Activated T-cell treated with anti-CD3 and anti-CD28 coated beads, Interleukin-2, amount 50 U/mL, for 72 hours (primary cell): ENCODE results near the gene USP17L13. TPM values are rescaled to one million over a fixed set of nuclear protein-coding genes. Genes with fewer than 3 reads are reported as not detected.
A peak's percentile ranks its signal among the peaks of the same experiment; 100 is the strongest.
"Not testable (repeated sequence)": the region's sequence is repeated elsewhere in the genome, so short reads cannot be mapped to it uniquely, and the experiment has no call there.

Source experiments
- ATAC-seq, 2 donors: fragments of 150-1000 bp; cut with Tn5 transposase; replicated peaks in 1 of 2; 2 replicates each; pipeline ENCODE4 v1.10.0; 2021; ENCODE audit warnings: moderate library complexity in 2 of 2, mild to moderate bottlenecking in 1 of 2
- DNase-seq, 2 donors: peaks; one replicate each; pipeline ENCODE4 v3.0.0; 2021 to 2022; ENCODE audit warnings: mixed read lengths in 1 of 2
- H3K27ac Mint-ChIP-seq: one replicate; pipeline ENCODE4 v1.8.0; 2022; ENCODE audit warnings: mild to moderate bottlenecking, moderate library complexity, mixed read lengths
- H3K27me3 Mint-ChIP-seq: one replicate; pipeline ENCODE4 v1.8.0; 2022; ENCODE audit warnings: low read depth, mixed read lengths
- H3K36me3 Mint-ChIP-seq, 2 donors: one replicate each; pipeline ENCODE4 v1.8.0; 2022; ENCODE audit warnings: mixed read lengths in 2 of 2, mild to moderate bottlenecking in 1 of 2; ENCODE audit not compliant: insufficient read depth in 2 of 2
- H3K4me1 Mint-ChIP-seq: one replicate; pipeline ENCODE4 v1.8.0; 2022; ENCODE audit warnings: low read depth, mixed read lengths
- H3K4me3 Mint-ChIP-seq, 2 donors: one replicate each; pipeline ENCODE4 v1.8.0; 2022; ENCODE audit warnings: mild to moderate bottlenecking in 2 of 2, mixed read lengths in 2 of 2, moderate library complexity in 2 of 2
- H3K9me3 Mint-ChIP-seq, 2 donors: one replicate each; pipeline ENCODE4 v1.8.0; 2022; ENCODE audit warnings: mixed read lengths in 2 of 2
- total RNA-seq, 2 donors: library from RNA; stranded (reverse); gene quantifications; one replicate each; pipeline ENCODE4 v1.2.3, GENCODE V29; 2022

USP17L13 gene
- total RNA-seq, 2 donors from 2014 or later: not detected

DNA sequence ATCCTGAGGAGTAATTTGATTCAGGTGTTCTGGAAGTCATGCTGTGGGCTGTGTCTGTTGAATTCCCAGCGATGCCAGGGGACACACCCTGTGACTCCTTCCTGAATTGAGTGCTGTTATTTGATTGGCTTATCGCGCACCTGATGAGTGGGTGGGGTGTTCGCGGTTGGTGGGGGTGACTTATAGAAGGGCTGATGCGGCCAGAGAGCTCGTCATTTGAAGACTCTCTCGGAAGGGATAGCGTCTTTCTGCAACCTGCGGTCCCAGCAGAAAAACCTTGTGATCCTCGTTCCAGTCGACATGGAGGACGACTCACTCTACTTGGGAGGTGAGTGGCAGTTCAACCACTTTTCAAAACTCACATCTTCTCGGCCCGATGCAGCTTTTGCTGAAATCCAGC lies 42.6 kb downstream of the USP17L13 start, which contains the start of gene USP17L22:
Gene USP17L22, plus strand, starts transcription at position 301 of the 400 bp plus-strand sequence. Its CDS starts 0 bp downstream, at position 301.
- not testable (repeated sequence) for H3K4me3 Mint-ChIP-seq, H3K27me3 Mint-ChIP-seq, DNase-seq, H3K4me1 Mint-ChIP-seq, H3K9me3 Mint-ChIP-seq, ATAC-seq, H3K36me3 Mint-ChIP-seq, H3K27ac Mint-ChIP-seq

DNA sequence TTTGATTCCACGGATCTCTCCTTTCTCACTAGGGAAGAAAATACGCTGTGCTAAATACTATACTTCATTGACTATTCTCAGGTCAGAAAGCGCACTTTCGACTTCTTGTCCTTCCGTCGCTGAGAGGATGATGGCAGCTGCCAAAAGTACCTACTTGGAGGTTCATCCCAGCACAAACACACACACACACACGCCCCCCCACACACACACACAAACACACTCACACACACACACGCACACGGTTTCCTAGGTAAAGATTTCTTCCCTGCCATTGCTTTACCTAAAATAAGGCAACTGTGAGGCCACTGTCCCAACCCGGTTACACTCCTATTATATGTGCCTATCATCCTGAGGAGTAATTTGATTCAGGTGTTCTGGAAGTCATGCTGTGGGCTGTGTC lies 47.0 kb downstream of the USP17L13 start:
- H3K4me3 Mint-ChIP-seq, H3K36me3 Mint-ChIP-seq, H3K9me3 Mint-ChIP-seq, H3K27me3 Mint-ChIP-seq, H3K4me1 Mint-ChIP-seq, H3K27ac Mint-ChIP-seq, ATAC-seq: not testable (repeated sequence)
- peak in 1 of 2 donors; percentile 16 for DNase-seq

Other genes with a start within 250 kb of the USP17L13 start
- gene FAM90A26, start 54.5 kb upstream of the USP17L13 start, total RNA-seq: not detected
- not detected for gene USP17L10, start 14.2 kb upstream of the USP17L13 start, total RNA-seq
- gene USP17L11, start 9.5 kb upstream of the USP17L13 start, total RNA-seq: not detected
- not detected for gene USP17L12, start 4.7 kb upstream of the USP17L13 start, total RNA-seq
- not detected for gene USP17L15, start 9.5 kb downstream of the USP17L13 start, total RNA-seq
- gene USP17L17, start 19.0 kb downstream of the USP17L13 start, total RNA-seq: not detected
- not detected for gene USP17L18, start 23.7 kb downstream of the USP17L13 start, total RNA-seq
- gene USP17L19, start 28.5 kb downstream of the USP17L13 start, total RNA-seq: not detected
- not detected for gene USP17L20, start 33.2 kb downstream of the USP17L13 start, total RNA-seq
- gene USP17L21, start 38.0 kb downstream of the USP17L13 start, total RNA-seq: not detected
- not detected for gene USP17L22, start 42.7 kb downstream of the USP17L13 start, total RNA-seq
- not detected for gene USP17L24, start 100.3 kb downstream of the USP17L13 start, total RNA-seq
- not detected for gene USP17L25, start 105.0 kb downstream of the USP17L13 start, total RNA-seq
- not detected for gene USP17L26, start 109.8 kb downstream of the USP17L13 start, total RNA-seq
- gene USP17L5, start 114.5 kb downstream of the USP17L13 start, total RNA-seq: not detected
- gene USP17L27, start 119.3 kb downstream of the USP17L13 start, total RNA-seq: not detected
- not detected for gene USP17L28, start 124.0 kb downstream of the USP17L13 start, total RNA-seq
- not detected for gene USP17L29, start 128.7 kb downstream of the USP17L13 start, total RNA-seq
- not detected for gene USP17L30, start 138.2 kb downstream of the USP17L13 start, total RNA-seq
- not detected for gene DEFB131A, start 219.5 kb downstream of the USP17L13 start, total RNA-seq